Smooth muscle cell (in vitro differentiated cells): ENCODE results near the gene FEZF1. TPM values are rescaled to one million over a fixed set of nuclear protein-coding genes. Genes with fewer than 3 reads are reported as not detected.

Experiments
- DNase-seq: peaks from one replicate; lab custom pipeline; 2025; ENCODE audit not compliant: unreplicated experiment; lab: John Stamatoyannopoulos, UW
- H2AFZ ChIP-seq: fragments of 200-600 bp; sonication (generic); 2 replicates; pipeline ENCODE4 v1.6.0; 2016; ENCODE audit warnings: antibody characterized with exemption, low read depth, mild to moderate bottlenecking
- H3F3A ChIP-seq: fragments of 200-600 bp; sonication (generic); 2 replicates; pipeline ENCODE4 v1.6.0; 2017; ENCODE audit warnings: antibody characterized with exemption, low read depth
- H3K27ac ChIP-seq: fragments of 200-600 bp; sonication (generic); 2 replicates; pipeline ENCODE4 v1.5.1; 2016; ENCODE audit warnings: low read depth, mild to moderate bottlenecking
- H3K27me3 ChIP-seq: fragments of 200-600 bp; sonication (generic); 2 replicates; pipeline ENCODE4 v1.6.1; 2016; ENCODE audit warnings: low read depth, mild to moderate bottlenecking
- H3K36me3 ChIP-seq: fragments of 200-600 bp; sonication (generic); 2 replicates; pipeline ENCODE4 v1.5.1; 2016; ENCODE audit warnings: low read depth
- H3K4me1 ChIP-seq: fragments of 200-600 bp; sonication (generic); 2 replicates; pipeline ENCODE4 v1.5.1; 2016; ENCODE audit warnings: low read depth
- H3K4me2 ChIP-seq: fragments of 200-600 bp; sonication (generic); 2 replicates; pipeline ENCODE4 v1.6.0; 2016; ENCODE audit warnings: mild to moderate bottlenecking
- H3K4me3 ChIP-seq: fragments of 200-600 bp; sonication (generic); 2 replicates; pipeline ENCODE4 v1.5.1; 2016; ENCODE audit warnings: mild to moderate bottlenecking
- H3K79me2 ChIP-seq: fragments of 200-600 bp; sonication (generic); 2 replicates; pipeline ENCODE4 v1.6.0; 2016; ENCODE audit warnings: low read depth, mild to moderate bottlenecking
- H3K9ac ChIP-seq: fragments of 200-600 bp; sonication (generic); 2 replicates; pipeline ENCODE4 v1.6.0; 2016; ENCODE audit warnings: low read depth
- H3K9me3 ChIP-seq: fragments of 200-600 bp; sonication (generic); replicated peaks from 2 replicates; pipeline ENCODE4 v1.5.1; 2016; ENCODE audit warnings: low read depth
- H4K20me1 ChIP-seq: fragments of 200-600 bp; sonication (generic); 2 replicates; pipeline ENCODE4 v1.6.0; 2016; ENCODE audit warnings: low read depth
- WGBS: methylation state at CpG from one replicate; pipeline ENCODE4 v1.1.7; 2016; ENCODE audit warnings: low lambda C conversion rate; 5-methylcytosine and 5-hydroxymethylcytosine counted together
- polyA plus RNA-seq: library from polyadenylated mRNA; unstranded; fragments of >200 nt; fragmentation: Nextera tagmentation; extraction: Ambion mirVana; gene quantifications from 2 replicates; pipeline ENCODE4 v1.2.1, GENCODE V29; 2016
- total RNA-seq: library from RNA; depleted of rRNA; stranded (reverse); fragments of >200 nt; gene quantifications from 2 replicates; pipeline ENCODE4 v1.2.3, GENCODE V29; 2014
- TF ChIP-seq, protein P1 (sequence below): fragments of 200-600 bp; sonication (generic); IDR thresholded peaks from 2 replicates; pipeline ENCODE4 v1.5.1; 2017; ENCODE audit warnings: borderline replicate concordance, mild to moderate bottlenecking, antibody characterized with exemption; ENCODE audit not compliant: insufficient read depth, poor library complexity, severe bottlenecking

FEZF1 gene
- total and polyA plus RNA-seq, 2 experiments from 2014 or later: not detected

DNA sequence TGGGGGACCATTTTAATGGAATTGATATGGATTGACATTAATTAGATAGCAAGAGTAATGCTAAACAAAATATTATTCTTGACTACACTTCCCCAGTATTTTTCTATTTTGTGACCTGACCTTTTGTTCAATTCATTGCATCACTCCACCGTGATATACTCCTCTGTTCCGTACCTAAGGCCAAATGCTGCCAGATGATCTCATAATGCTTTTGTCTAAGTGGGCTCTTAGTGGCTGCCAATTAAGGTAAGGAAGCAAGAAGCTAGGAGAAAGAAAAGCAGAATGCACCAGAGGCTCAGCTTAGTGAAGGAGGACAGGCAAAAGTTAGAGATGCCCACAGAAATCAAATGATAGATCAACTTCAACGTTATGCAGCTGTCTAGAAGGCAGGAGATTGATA lies 36.4 kb downstream of the FEZF1 start:
- DNase-seq: no peak
- no peak overlapping the region for H3K4me3 ChIP-seq
- H3K9me3 ChIP-seq: no peaks in the 10 kb centered on the region
- H3F3A ChIP-seq: no peaks in the 10 kb centered on the region
- no peak overlapping the region for H3K9ac ChIP-seq
- H3K27me3 ChIP-seq: no peaks in the 10 kb centered on the region
- TF ChIP-seq, protein P1, sequence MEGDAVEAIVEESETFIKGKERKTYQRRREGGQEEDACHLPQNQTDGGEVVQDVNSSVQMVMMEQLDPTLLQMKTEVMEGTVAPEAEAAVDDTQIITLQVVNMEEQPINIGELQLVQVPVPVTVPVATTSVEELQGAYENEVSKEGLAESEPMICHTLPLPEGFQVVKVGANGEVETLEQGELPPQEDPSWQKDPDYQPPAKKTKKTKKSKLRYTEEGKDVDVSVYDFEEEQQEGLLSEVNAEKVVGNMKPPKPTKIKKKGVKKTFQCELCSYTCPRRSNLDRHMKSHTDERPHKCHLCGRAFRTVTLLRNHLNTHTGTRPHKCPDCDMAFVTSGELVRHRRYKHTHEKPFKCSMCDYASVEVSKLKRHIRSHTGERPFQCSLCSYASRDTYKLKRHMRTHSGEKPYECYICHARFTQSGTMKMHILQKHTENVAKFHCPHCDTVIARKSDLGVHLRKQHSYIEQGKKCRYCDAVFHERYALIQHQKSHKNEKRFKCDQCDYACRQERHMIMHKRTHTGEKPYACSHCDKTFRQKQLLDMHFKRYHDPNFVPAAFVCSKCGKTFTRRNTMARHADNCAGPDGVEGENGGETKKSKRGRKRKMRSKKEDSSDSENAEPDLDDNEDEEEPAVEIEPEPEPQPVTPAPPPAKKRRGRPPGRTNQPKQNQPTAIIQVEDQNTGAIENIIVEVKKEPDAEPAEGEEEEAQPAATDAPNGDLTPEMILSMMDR: no peak
- H3K4me2 ChIP-seq: no peak overlapping the region
- no peak overlapping the region for H3K27ac ChIP-seq
- H2AFZ ChIP-seq: no peak overlapping the region
- H3K4me1 ChIP-seq: no peaks in the 10 kb centered on the region
- WGBS: 82% methylated on average over 3 of the region's 3 CpGs
- no peaks in the 10 kb centered on the region for H3K36me3 ChIP-seq
- no peaks in the 10 kb centered on the region for H3K79me2 ChIP-seq
- no peaks in the 10 kb centered on the region for H4K20me1 ChIP-seq

DNA sequence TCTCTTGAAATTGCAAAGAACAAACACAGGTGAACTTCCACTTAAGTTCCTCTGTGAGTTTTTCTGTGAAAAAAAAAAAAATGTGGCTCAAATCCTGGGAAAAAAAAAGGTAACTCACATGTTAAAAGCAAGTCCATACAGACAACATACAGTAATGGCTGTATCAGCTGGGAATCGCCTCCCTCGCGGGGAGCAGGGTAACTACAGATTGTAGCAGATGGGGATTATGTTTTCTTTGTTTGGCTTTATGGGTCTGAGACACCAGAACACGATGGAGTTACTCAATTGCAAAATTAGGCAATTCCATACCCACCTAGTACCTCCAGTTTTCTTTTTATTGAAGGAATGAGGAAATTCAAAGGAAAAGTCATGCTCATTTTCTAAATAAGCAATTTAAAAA lies 42.3 kb downstream of the FEZF1 start:
- Histone ChIP-seq H3K4me1 (peaks cover 17% of the 10 kb centered on the region), H3K9me3 (no peaks in the 10 kb centered on the region), H4K20me1 (no peaks in the 10 kb centered on the region), H3K36me3 (no peaks in the 10 kb centered on the region), H3F3A (no peaks in the 10 kb centered on the region), H3K79me2 (no peaks in the 10 kb centered on the region), H3K4me3 (no peak overlapping the region), H3K27ac (no peak overlapping the region), H3K9ac (no peak overlapping the region), H2AFZ (no peak overlapping the region), H3K27me3 (peaks cover 6% of the 10 kb centered on the region), H3K4me2 (no peak overlapping the region)
- TF ChIP-seq, protein P1: no peak
- WGBS: 54% methylated on average over 4 of the region's 4 CpGs
- DNase-seq: no peak

DNA sequence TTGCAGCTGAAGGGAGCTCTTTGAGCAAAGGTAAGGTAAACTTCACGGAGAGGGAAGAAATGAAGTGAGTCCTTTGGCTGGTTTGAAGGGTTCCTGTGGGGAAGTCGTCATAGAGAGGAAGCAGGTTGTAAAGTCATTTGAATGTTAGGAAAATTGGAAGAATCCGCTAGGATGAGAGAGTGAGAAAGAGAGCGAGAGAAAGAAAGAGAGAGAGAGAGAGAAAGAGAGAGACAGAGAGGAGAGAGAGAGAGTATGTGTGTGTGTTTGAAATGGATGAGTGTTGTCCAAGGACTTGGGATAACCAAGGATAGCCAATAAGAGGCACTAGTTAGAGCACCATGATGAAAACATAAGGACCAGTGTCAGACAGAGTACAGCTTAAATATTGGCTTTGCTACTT lies 43.1 kb downstream of the FEZF1 start:
- H3K4me3 ChIP-seq: no peak overlapping the region
- H3K9me3 ChIP-seq: no peaks in the 10 kb centered on the region
- H3F3A ChIP-seq: no peaks in the 10 kb centered on the region
- no peaks in the 10 kb centered on the region for H4K20me1 ChIP-seq
- H3K4me1 ChIP-seq: peaks cover 17% of the 10 kb centered on the region
- H3K79me2 ChIP-seq: no peaks in the 10 kb centered on the region
- no peak overlapping the region for H2AFZ ChIP-seq
- peaks cover 6% of the 10 kb centered on the region for H3K27me3 ChIP-seq
- TF ChIP-seq, protein P1: no peak
- H3K36me3 ChIP-seq: no peaks in the 10 kb centered on the region
- no peak overlapping the region for H3K27ac ChIP-seq
- no peak overlapping the region for H3K4me2 ChIP-seq
- no peak for DNase-seq
- 53% methylated on average over 4 of the region's 4 CpGs for WGBS
- H3K9ac ChIP-seq: no peak overlapping the region

DNA sequence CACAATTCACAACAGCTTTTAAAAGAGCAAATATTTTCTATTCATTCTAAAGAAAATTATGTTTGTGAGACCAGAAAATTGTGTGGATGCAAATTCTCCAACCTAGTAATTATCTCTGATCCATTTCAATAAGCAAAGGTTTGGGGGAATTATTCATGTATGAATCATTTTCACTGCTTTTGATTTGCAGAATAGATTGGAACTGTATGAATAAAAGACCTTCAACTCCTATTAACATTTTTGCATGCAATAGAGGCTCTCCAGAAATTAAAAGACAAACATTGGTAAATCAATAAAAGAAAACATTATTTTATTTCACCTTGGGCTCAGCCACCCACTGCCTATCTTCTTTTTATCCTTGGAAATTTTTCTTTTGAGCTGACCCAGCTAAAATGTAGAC lies 43.5 kb downstream of the FEZF1 start:
- no peaks in the 10 kb centered on the region for H3F3A ChIP-seq
- H3K9me3 ChIP-seq: no peaks in the 10 kb centered on the region
- no peak for DNase-seq
- TF ChIP-seq, protein P1: no peak
- H3K4me2 ChIP-seq: no peak overlapping the region
- H3K79me2 ChIP-seq: no peaks in the 10 kb centered on the region
- H4K20me1 ChIP-seq: no peaks in the 10 kb centered on the region
- no peak overlapping the region for H3K27ac ChIP-seq
- H3K9ac ChIP-seq: no peak overlapping the region
- H2AFZ ChIP-seq: no peak overlapping the region
- no peaks in the 10 kb centered on the region for H3K36me3 ChIP-seq
- peaks cover 6% of the 10 kb centered on the region for H3K27me3 ChIP-seq
- H3K4me3 ChIP-seq: no peak overlapping the region
- peaks cover 17% of the 10 kb centered on the region for H3K4me1 ChIP-seq
